CD4-positive, alpha-beta T cell (primary cell): ENCODE measurements around the gene KLRF2. TPM values are rescaled to one million over a fixed set of nuclear protein-coding genes. Genes with fewer than 3 reads are reported as not detected.
A peak's percentile ranks its signal among the peaks of the same experiment; 100 is the strongest.

Experiments used
- ATAC-seq: fragments of 200-7000 bp; cut with Tn5 transposase; one replicate; pipeline ENCODE4 v1.10.0; 2022; ENCODE audit warnings: mild to moderate bottlenecking; ENCODE audit not compliant: poor library complexity
- CTCF ChIA-PET: fragments of 350-600 bp; sonication (Branson Sonifier 250); formaldehyde crosslinking; loops from one replicate; lab custom pipeline; 2021; ENCODE audit warnings: antibody characterized with exemption, inconsistent platforms; lab: Charles Lee
- POLR2A ChIA-PET: fragments of 350-600 bp; sonication (Branson Sonifier 250); formaldehyde crosslinking; loops from one replicate; lab custom pipeline; 2021; ENCODE audit warnings: antibody characterized with exemption, inconsistent platforms; lab: Charles Lee
- DNase-seq, 14 experiments: peaks; one replicate each; pipeline ENCODE4 v3.0.0-alpha.2; 2013 to 2020; ENCODE audit warnings: mixed read lengths in 2 of 14
- H3K27ac ChIP-seq, 2 donors: one replicate each; pipeline versions ENCODE4 v1.5.1 to v1.7.0; 2013; ENCODE audit warnings: low read length in 2 of 2, low read depth in 1 of 2, mild to moderate bottlenecking in 1 of 2
- H3K27me3 ChIP-seq, 2 experiments: 1 replicate in 1 of 2; 2 replicates in 1 of 2; pipeline versions ENCODE4 v1.6.1 to v1.7.0; 2013; ENCODE audit warnings: low read length in 2 of 2, control low read depth in 1 of 2, mild to moderate bottlenecking in 1 of 2, moderate library complexity in 1 of 2; ENCODE audit not compliant: insufficient read depth in 2 of 2, control insufficient read depth in 1 of 2
- H3K36me3 ChIP-seq: one replicate; pipeline ENCODE4 v1.6.1; 2013; ENCODE audit warnings: low read length, control low read depth; ENCODE audit not compliant: insufficient read depth
- H3K4me1 ChIP-seq: one replicate; pipeline ENCODE4 v1.6.1; 2013; ENCODE audit warnings: low read length, control low read depth; ENCODE audit not compliant: insufficient read depth
- H3K4me3 ChIP-seq: one replicate; pipeline ENCODE4 v1.5.1; 2013; ENCODE audit warnings: mild to moderate bottlenecking, low read length, moderate library complexity
- H3K9me3 ChIP-seq, 2 experiments: 1 replicate in 1 of 2; 2 replicates in 1 of 2; pipeline versions ENCODE4 v1.6.1 to v1.7.0; 2013; ENCODE audit warnings: low read length in 2 of 2, mild to moderate bottlenecking in 2 of 2, control low read depth in 1 of 2, moderate library complexity in 1 of 2; ENCODE audit not compliant: control insufficient read depth in 1 of 2, insufficient read depth in 1 of 2
- H3K27ac Mint-ChIP-seq: one replicate; pipeline ENCODE4 v1.8.0; 2020; ENCODE audit warnings: mixed read lengths
- H3K27me3 Mint-ChIP-seq: one replicate; pipeline ENCODE4 v1.8.0; 2021; ENCODE audit warnings: mixed read lengths
- H3K36me3 Mint-ChIP-seq: one replicate; pipeline ENCODE4 v1.8.0; 2021; ENCODE audit warnings: low read depth, mixed read lengths
- H3K4me1 Mint-ChIP-seq: one replicate; pipeline ENCODE4 v1.8.0; 2021; ENCODE audit warnings: low read depth, mixed read lengths
- H3K4me3 Mint-ChIP-seq: one replicate; pipeline ENCODE4 v1.8.0; 2020; ENCODE audit warnings: mild to moderate bottlenecking, mixed read lengths
- H3K9me3 Mint-ChIP-seq: one replicate; pipeline ENCODE4 v1.8.0; 2020; ENCODE audit warnings: mixed read lengths
- CTCF ChIP-seq: fragments of 200-600 bp; IDR thresholded peaks from one replicate; pipeline ENCODE4 v1.8.0; 2022; ENCODE audit warnings: antibody characterized with exemption, mild to moderate bottlenecking
- intact Hi-C, 2 experiments: fragments of 100-400 bp; cut with DNase I in 1 of 2; cut with micrococcal nuclease in 1 of 2; formaldehyde crosslinking; loops; one replicate each; pipeline versions ENCODE4 v1.15.1 to v1.9.0; 2023 to 2025; cut with DNase I, micrococcal nuclease
- total RNA-seq, 174 experiments: library from RNA in 2 of 174; stranded (reverse) in 2 of 174; gene quantifications; one replicate each; pipeline ENCODE4 v1.2.3 and lab custom pipeline; 2021 to 2026

KLRF2 gene
- total RNA-seq, 2 experiments from 2014 or later, result not detected

- no peaks in the 10 kb centered on the region for H3K36me3 ChIP-seq
- H3K27ac ChIP-seq, result no peak overlapping the region
- H3K4me1 Mint-ChIP-seq, result peaks cover 32% of the 10 kb centered on the region
- no peak overlapping the region for H3K4me3 ChIP-seq
- H3K4me3 Mint-ChIP-seq, result peak overlapping the region; percentile 54
- H3K9me3 Mint-ChIP-seq, result peaks cover 13% of the 10 kb centered on the region
- intact Hi-C loops, result loop anchor here in 1 of 2 experiments (2.0 kb wide), 1 partner anchor 38 kb away; the partner anchor contains the start of gene CLEC2B
- H3K9me3 ChIP-seq, result peaks cover 10 to 36% of the 10 kb centered on the region in 2 experiments
- peaks cover 19% of the 10 kb centered on the region for H3K36me3 Mint-ChIP-seq
- ChIA-PET POLR2A (interaction anchor here (0.7 to 3.9 kb wide), 11 partner anchors 12 to 146 kb away, joined by 3 to 42 read pairs (median 4); partner anchors contain the start of genes CLEC12A and CLEC2B), CTCF (interaction anchor here (0.6 to 2.9 kb wide), 3 partner anchors 15 to 156 kb away, joined by 3 to 10 read pairs (median 3); no protein-coding TSS in a partner anchor)
- H3K27me3 Mint-ChIP-seq, result no peaks in the 10 kb centered on the region
- H3K4me1 ChIP-seq, result peaks cover 12% of the 10 kb centered on the region
- no peaks in the 10 kb centered on the region for H3K27me3 ChIP-seq
- peak; percentile 96 for ATAC-seq
- TF ChIP-seq CTCF, result no peak
- H3K27ac Mint-ChIP-seq, result peak overlapping the region; percentile 68
- peak in 9 of 14 experiments; percentile 2 to 86 (median 19) for DNase-seq
Measured at GRCh38 chr12:9906873-9907272, 25.6 kb downstream of the KLRF2 start.

- H3K4me3 ChIP-seq, result no peak overlapping the region
- H3K4me1 Mint-ChIP-seq, result peaks cover 32% of the 10 kb centered on the region
- H3K36me3 ChIP-seq, result no peaks in the 10 kb centered on the region
- no peak overlapping the region for H3K27ac Mint-ChIP-seq
- no peak for TF ChIP-seq CTCF
- no peaks in the 10 kb centered on the region for H3K27me3 Mint-ChIP-seq
- no peak overlapping the region for H3K27ac ChIP-seq
- POLR2A ChIA-PET, result interaction anchor here (1.2 to 3.9 kb wide), 5 partner anchors 21 to 63 kb away, joined by 3 to 42 read pairs (median 5); partner anchors contain the start of genes CLEC12A and CLEC2B
- H3K36me3 Mint-ChIP-seq, result peaks cover 21% of the 10 kb centered on the region
- DNase-seq (no peak), ATAC-seq (no peak)
- H3K4me3 Mint-ChIP-seq, result no peak overlapping the region
- intact Hi-C loops, result loop anchor here in 1 of 2 experiments (2.0 kb wide), 1 partner anchor 39 kb away; the partner anchor contains the start of gene CLEC2B
- peaks cover 12% of the 10 kb centered on the region for H3K4me1 ChIP-seq
- peaks cover 12% of the 10 kb centered on the region for H3K9me3 Mint-ChIP-seq
- peaks cover 9 to 33% of the 10 kb centered on the region in 2 experiments for H3K9me3 ChIP-seq
- H3K27me3 ChIP-seq, result no peaks in the 10 kb centered on the region
- CTCF ChIA-PET, result interaction anchor here (0.9 to 2.9 kb wide), 2 partner anchors 17 to 94 kb away, joined by 5 to 10 read pairs; no protein-coding TSS in a partner anchor
Measured at GRCh38 chr12:9907769-9908168, 26.5 kb downstream of the KLRF2 start.

- H3K9me3 Mint-ChIP-seq, result peaks cover 7% of the 10 kb centered on the region
- no peak overlapping the region for H3K4me3 Mint-ChIP-seq
- Histone ChIP-seq H3K4me1 (peaks cover 12% of the 10 kb centered on the region), H3K36me3 (no peaks in the 10 kb centered on the region), H3K4me3 (no peak overlapping the region), H3K27ac (no peak overlapping the region), H3K27me3 (no peaks in the 10 kb centered on the region), H3K9me3 (peaks cover 9 to 31% of the 10 kb centered on the region in 2 experiments)
- peaks cover 32% of the 10 kb centered on the region for H3K4me1 Mint-ChIP-seq
- intact Hi-C loops, result no loop called here
- no peak for ATAC-seq
- TF ChIP-seq CTCF, result no peak
- H3K27ac Mint-ChIP-seq, result no peak overlapping the region
- no peak for DNase-seq
- ChIA-PET POLR2A (interaction anchor here (1.2 to 3.9 kb wide), 3 partner anchors 37 to 62 kb away, joined by 3 to 42 read pairs (median 20); partner anchors contain the start of genes CLEC12A and CLEC2B), CTCF (interaction anchor here (0.9 to 2.9 kb wide), 2 partner anchors 18 to 95 kb away, joined by 5 to 10 read pairs; no protein-coding TSS in a partner anchor)
- H3K27me3 Mint-ChIP-seq, result no peaks in the 10 kb centered on the region
- peaks cover 17% of the 10 kb centered on the region for H3K36me3 Mint-ChIP-seq
Measured at GRCh38 chr12:9908350-9908749, 27.1 kb downstream of the KLRF2 start.
